Smooth muscle cell (in vitro differentiated cells): ENCODE results near the gene CADM4. TPM values are rescaled to one million over a fixed set of nuclear protein-coding genes. Genes with fewer than 3 reads are reported as not detected.

ENCODE experiments used
- DNase-seq: peaks from one replicate; lab custom pipeline; 2025; ENCODE audit not compliant: unreplicated experiment; lab: John Stamatoyannopoulos, UW
- H2AFZ ChIP-seq: fragments of 200-600 bp; sonication (generic); 2 replicates; pipeline ENCODE4 v1.6.0; 2016; ENCODE audit warnings: antibody characterized with exemption, low read depth, mild to moderate bottlenecking
- H3F3A ChIP-seq: fragments of 200-600 bp; sonication (generic); 2 replicates; pipeline ENCODE4 v1.6.0; 2017; ENCODE audit warnings: antibody characterized with exemption, low read depth
- H3K27ac ChIP-seq: fragments of 200-600 bp; sonication (generic); 2 replicates; pipeline ENCODE4 v1.5.1; 2016; ENCODE audit warnings: low read depth, mild to moderate bottlenecking
- H3K27me3 ChIP-seq: fragments of 200-600 bp; sonication (generic); 2 replicates; pipeline ENCODE4 v1.6.1; 2016; ENCODE audit warnings: low read depth, mild to moderate bottlenecking
- H3K36me3 ChIP-seq: fragments of 200-600 bp; sonication (generic); 2 replicates; pipeline ENCODE4 v1.5.1; 2016; ENCODE audit warnings: low read depth
- H3K4me1 ChIP-seq: fragments of 200-600 bp; sonication (generic); 2 replicates; pipeline ENCODE4 v1.5.1; 2016; ENCODE audit warnings: low read depth
- H3K4me2 ChIP-seq: fragments of 200-600 bp; sonication (generic); 2 replicates; pipeline ENCODE4 v1.6.0; 2016; ENCODE audit warnings: mild to moderate bottlenecking
- H3K4me3 ChIP-seq: fragments of 200-600 bp; sonication (generic); 2 replicates; pipeline ENCODE4 v1.5.1; 2016; ENCODE audit warnings: mild to moderate bottlenecking
- H3K79me2 ChIP-seq: fragments of 200-600 bp; sonication (generic); 2 replicates; pipeline ENCODE4 v1.6.0; 2016; ENCODE audit warnings: low read depth, mild to moderate bottlenecking
- H3K9ac ChIP-seq: fragments of 200-600 bp; sonication (generic); 2 replicates; pipeline ENCODE4 v1.6.0; 2016; ENCODE audit warnings: low read depth
- H3K9me3 ChIP-seq: fragments of 200-600 bp; sonication (generic); replicated peaks from 2 replicates; pipeline ENCODE4 v1.5.1; 2016; ENCODE audit warnings: low read depth
- H4K20me1 ChIP-seq: fragments of 200-600 bp; sonication (generic); 2 replicates; pipeline ENCODE4 v1.6.0; 2016; ENCODE audit warnings: low read depth
- WGBS: methylation state at CpG from one replicate; pipeline ENCODE4 v1.1.7; 2016; ENCODE audit warnings: low lambda C conversion rate; 5-methylcytosine and 5-hydroxymethylcytosine counted together
- polyA plus RNA-seq: library from polyadenylated mRNA; unstranded; fragments of >200 nt; fragmentation: Nextera tagmentation; extraction: Ambion mirVana; gene quantifications from 2 replicates; pipeline ENCODE4 v1.2.1, GENCODE V29; 2016
- total RNA-seq: library from RNA; depleted of rRNA; stranded (reverse); fragments of >200 nt; gene quantifications from 2 replicates; pipeline ENCODE4 v1.2.3, GENCODE V29; 2014
- TF ChIP-seq, protein P1 (sequence below): fragments of 200-600 bp; sonication (generic); IDR thresholded peaks from 2 replicates; pipeline ENCODE4 v1.5.1; 2017; ENCODE audit warnings: borderline replicate concordance, mild to moderate bottlenecking, antibody characterized with exemption; ENCODE audit not compliant: insufficient read depth, poor library complexity, severe bottlenecking

CADM4 gene
- total and polyA plus RNA-seq, 2 experiments from 2014 or later, result 1.9 to 2.4 TPM

DNA sequence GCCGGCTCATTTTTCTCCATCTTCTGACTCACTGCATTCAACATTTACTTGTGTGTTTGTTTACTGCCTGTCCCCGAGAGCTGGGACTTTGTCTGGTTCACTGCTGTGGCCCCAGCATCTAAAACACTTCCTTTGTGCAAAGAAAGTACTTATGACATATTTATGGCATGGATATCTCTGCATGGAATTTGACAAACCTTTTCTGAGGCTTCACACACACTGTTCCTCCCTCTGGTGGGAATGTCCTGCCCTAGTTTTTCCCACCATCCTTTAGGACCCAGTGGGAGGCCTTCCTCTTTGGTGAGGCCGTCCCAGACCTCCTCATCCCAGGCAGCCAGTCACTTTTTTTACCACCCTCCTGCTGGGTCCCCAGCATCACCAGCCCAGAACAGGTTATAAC is 29.2 kb downstream of the CADM4 start:
- 50% methylated on average over 3 of the region's 3 CpGs for WGBS
- TF ChIP-seq, protein P1, sequence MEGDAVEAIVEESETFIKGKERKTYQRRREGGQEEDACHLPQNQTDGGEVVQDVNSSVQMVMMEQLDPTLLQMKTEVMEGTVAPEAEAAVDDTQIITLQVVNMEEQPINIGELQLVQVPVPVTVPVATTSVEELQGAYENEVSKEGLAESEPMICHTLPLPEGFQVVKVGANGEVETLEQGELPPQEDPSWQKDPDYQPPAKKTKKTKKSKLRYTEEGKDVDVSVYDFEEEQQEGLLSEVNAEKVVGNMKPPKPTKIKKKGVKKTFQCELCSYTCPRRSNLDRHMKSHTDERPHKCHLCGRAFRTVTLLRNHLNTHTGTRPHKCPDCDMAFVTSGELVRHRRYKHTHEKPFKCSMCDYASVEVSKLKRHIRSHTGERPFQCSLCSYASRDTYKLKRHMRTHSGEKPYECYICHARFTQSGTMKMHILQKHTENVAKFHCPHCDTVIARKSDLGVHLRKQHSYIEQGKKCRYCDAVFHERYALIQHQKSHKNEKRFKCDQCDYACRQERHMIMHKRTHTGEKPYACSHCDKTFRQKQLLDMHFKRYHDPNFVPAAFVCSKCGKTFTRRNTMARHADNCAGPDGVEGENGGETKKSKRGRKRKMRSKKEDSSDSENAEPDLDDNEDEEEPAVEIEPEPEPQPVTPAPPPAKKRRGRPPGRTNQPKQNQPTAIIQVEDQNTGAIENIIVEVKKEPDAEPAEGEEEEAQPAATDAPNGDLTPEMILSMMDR, result no peak
- peaks cover 14% of the 10 kb centered on the region for H3K79me2 ChIP-seq

DNA sequence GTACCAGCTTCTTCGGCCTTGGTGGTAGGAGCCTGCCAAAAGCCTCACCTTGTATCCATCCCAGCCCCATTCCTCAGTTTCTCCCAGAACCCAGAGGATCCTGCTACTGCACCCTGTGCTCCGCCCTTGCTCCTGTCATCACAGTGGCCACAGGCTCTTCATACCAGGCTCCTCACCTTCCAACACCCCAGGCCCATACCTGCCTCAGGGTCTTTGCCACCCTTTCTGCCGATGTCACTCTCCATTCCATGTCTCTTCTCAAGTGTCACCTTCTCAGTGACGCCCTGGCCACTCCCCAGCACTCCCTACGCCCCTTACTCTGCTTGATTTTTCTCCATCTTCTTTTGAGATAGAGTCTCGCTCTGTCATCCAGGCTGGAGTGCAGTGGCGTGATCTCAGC is 29.8 kb downstream of the CADM4 start:
- H3K9ac ChIP-seq, result no peak overlapping the region
- H4K20me1 ChIP-seq, result peaks cover 22% of the 10 kb centered on the region
- H3K9me3 ChIP-seq, result no peaks in the 10 kb centered on the region
- H3K4me2 ChIP-seq, result no peak overlapping the region
- H3K36me3 ChIP-seq, result no peaks in the 10 kb centered on the region
- no peak overlapping the region for H3K27ac ChIP-seq
- H2AFZ ChIP-seq, result no peak overlapping the region
- peaks cover 9% of the 10 kb centered on the region for H3K79me2 ChIP-seq
- no peaks in the 10 kb centered on the region for H3F3A ChIP-seq
- 92% methylated on average over 7 of the region's 7 CpGs for WGBS
- H3K4me3 ChIP-seq, result no peak overlapping the region
- TF ChIP-seq, protein P1, result no peak
- no peaks in the 10 kb centered on the region for H3K4me1 ChIP-seq
- DNase-seq, result no peak
- H3K27me3 ChIP-seq, result no peaks in the 10 kb centered on the region

More for the DNA sequence above, 29.2 kb downstream of the CADM4 start:
- no peak for DNase-seq
- H3K9ac ChIP-seq, result no peak overlapping the region
- H2AFZ ChIP-seq, result no peak overlapping the region
- H3K4me3 ChIP-seq, result no peak overlapping the region
- no peaks in the 10 kb centered on the region for H3K4me1 ChIP-seq
- H3K36me3 ChIP-seq, result no peaks in the 10 kb centered on the region
- no peaks in the 10 kb centered on the region for H3K27me3 ChIP-seq
- no peaks in the 10 kb centered on the region for H3F3A ChIP-seq
- peaks cover 22% of the 10 kb centered on the region for H4K20me1 ChIP-seq
- no peaks in the 10 kb centered on the region for H3K9me3 ChIP-seq
- H3K27ac ChIP-seq, result peak overlapping the region; percentile 44
- H3K4me2 ChIP-seq, result no peak overlapping the region

DNA sequence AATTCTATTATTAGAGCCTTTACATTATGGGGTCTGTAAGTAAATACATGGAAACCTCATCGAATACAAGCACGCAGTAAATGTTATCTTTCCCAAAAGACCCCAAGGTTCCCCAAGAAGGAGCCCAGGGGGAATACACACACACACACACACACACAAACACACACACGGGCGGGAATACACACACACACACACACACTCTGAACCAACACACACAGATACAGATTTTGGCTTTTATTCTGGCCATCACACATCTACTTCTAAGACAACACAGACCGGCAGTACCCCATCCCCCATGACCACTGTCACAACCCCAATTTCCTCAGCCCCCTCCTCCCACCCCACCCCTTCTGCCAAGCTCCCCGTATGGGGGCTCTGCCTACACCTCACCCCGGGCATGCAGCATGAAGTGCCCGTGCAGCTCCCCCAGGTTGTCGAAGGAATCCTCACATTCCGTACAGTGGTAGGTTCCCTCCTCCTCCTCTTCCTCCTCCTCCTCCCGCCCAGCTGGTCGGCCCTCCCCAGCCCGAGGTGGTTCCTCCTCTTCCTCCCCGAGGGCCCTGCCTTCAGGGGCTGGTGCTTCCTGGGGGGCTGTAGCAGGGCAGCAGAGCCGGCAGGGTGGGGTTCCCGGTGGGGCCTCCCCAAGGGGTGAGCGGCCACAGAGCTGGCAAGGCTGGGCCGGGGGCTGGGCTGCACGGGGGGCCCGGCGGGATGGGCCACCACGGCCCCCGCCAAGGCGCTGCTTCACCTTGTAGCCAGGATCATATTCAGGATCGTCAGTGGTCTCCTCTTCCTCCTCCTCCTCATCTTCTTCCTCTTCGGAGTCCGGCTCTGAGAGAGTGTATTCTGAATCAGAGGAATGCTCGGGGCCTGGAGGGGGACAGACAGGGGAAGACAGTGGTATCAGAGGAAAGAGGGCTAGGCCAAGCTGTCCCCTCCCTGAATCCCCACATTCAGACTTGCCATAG is 32.1 kb downstream of the CADM4 start:
- H3K79me2 ChIP-seq, result no peaks in the 10 kb centered on the region
- WGBS, result 98% methylated on average over 10 of the region's 28 CpGs
- H3K4me2 ChIP-seq, result no peak overlapping the region
- no peak overlapping the region for H3K27ac ChIP-seq
- no peaks in the 10 kb centered on the region for H3K9me3 ChIP-seq
- H3K27me3 ChIP-seq, result no peaks in the 10 kb centered on the region
- DNase-seq, result no peak
- TF ChIP-seq, protein P1, result no peak
- H3K36me3 ChIP-seq, result no peaks in the 10 kb centered on the region
- H3K9ac ChIP-seq, result no peak overlapping the region
- H3K4me3 ChIP-seq, result no peak overlapping the region
- H4K20me1 ChIP-seq, result peaks cover 22% of the 10 kb centered on the region
- H3F3A ChIP-seq, result no peaks in the 10 kb centered on the region
- no peaks in the 10 kb centered on the region for H3K4me1 ChIP-seq
- no peak overlapping the region for H2AFZ ChIP-seq
